GM19351 (cell line): ENCODE measurements around the gene SLAMF6.
"Not testable (repeated sequence)": the region's sequence is repeated elsewhere in the genome, so short reads cannot be mapped to it uniquely, and the experiment has no call there.

Source experiments
- ATAC-seq: cut with Tn5 transposase; IDR thresholded peaks from one replicate; pipeline ENCODE4 v1.9.1; 2021; ENCODE audit warnings: mild to moderate bottlenecking, moderate library complexity; ENCODE audit not compliant: unreplicated experiment

Gene SLAMF6

DNA sequence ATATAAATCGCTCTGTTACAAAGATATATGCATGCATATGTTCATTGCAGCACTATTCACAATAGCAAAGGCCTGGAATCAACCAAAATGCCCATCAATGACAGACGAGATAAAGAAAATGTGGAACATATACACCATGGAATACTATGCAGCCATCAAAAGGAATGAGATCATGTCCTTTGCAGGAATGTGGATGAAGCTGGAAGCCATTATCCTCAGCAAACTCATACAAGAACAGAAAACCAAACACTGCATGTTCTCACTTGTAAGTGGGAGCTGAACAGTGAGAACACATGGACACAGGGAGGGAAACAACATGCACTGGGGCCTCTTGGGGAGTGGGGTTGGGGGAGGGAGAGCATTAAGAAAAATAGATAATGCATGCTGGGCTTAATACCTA, 5.5 kb downstream of the SLAMF6 start:
- ATAC-seq = not testable (repeated sequence)

DNA sequence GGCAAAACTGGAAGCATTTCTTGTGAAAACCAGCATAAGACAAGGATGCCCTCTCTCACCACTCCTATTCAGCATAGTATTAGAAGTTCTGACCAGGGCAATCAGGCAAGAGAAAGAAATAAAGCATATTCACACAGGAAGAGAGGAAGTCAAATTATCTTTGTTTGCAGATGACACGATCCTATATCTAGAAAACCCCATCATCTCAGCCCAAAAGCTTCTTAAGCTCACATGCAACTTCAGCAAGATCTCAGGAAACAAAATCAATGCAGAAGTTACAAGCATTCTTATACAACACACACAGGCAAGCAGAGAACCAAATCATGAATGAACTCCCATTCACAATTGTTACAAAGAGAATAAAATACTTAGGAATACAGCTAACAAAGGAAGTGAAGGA, 7.1 kb downstream of the SLAMF6 start:
- not testable (repeated sequence) for ATAC-seq

DNA sequence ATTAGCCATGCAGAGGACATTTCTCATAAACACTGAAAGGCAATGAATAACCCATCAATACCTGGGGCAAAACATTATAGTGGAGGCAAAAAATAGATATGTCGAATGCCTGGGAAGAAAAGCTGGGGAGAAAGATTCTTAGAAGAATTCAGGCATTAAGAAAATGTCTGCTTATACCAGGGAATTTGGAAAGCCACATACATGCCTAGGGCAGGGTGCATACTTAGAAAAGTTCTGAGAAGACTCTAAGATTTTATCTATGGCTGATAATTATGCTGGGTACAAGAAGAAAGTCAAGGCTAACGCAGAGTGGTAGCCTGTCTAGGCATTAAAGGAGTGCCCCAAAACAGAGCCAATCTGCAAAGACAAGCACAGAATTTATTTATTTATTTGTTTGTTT, 18.4 kb downstream of the SLAMF6 start:
- no peak for ATAC-seq

DNA sequence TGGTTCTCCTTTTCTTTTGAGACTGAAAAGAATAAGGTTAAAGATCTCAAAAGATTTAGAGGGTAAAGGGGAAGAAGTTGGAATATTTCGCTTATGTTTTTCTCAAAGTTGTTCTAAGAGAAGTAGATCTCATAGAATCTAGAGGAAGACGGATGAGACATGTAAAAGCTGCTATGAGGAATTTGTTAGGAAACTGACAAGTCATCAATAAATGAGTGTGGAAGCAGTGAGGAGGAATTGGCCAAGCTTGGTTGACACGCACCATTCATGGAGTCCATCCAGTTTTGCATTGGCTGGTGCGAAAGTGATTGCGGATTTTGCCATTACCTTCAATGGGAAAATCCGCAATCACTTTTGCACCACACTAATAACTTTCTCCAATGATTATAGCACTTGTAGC, 20.0 kb downstream of the SLAMF6 start:
- no peak for ATAC-seq

DNA sequence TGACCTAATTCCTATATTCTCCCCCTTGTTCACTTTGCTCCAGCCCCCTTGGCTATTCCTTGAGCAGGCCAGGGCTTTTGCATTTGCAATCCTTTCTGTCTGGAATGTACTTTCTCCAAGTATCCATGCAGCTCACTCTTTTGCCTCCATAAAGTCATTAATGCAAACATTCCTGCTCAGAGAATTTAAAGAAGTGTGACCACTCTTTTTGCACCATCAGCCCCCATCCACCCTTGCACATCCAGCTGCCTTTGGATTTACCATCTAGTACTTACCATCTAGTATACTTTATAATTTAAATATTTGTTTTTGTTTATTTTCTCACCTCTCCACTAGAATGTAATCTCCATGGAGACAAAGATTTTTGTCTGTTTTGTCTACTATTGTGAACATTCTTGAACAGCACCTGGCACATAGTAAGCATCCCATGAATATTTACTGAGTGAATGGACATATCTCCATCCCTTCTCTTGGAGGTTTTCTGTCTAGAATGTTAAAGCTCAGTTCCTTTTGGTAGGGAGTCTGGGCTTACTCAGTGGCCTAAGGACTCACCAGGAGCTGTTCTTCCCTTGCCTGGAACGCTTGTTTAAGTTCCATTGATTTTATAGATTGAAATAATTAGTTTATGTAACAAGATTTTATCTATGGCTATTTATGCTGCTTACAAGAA, 22.6 kb downstream of the SLAMF6 start:
- ATAC-seq = no peak

DNA sequence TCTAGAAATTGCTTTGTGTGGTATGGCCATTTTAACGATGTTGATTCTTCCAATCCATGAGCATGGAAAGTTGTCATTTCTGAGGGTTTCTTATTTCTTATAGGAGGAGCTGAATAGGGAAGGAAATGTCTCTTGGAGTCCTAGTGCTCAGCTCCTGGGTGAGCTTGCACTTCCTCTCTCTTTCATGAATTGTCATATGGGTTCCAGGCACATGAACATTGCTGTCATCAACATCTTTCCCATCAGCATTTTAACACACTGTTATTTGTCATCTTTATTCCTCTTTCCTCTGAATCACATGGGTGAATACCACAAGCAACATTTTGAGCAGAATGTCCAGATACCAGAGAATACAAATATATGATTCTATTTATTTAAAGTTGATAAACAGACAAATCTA, 23.4 kb downstream of the SLAMF6 start:
- ATAC-seq = no peak

DNA sequence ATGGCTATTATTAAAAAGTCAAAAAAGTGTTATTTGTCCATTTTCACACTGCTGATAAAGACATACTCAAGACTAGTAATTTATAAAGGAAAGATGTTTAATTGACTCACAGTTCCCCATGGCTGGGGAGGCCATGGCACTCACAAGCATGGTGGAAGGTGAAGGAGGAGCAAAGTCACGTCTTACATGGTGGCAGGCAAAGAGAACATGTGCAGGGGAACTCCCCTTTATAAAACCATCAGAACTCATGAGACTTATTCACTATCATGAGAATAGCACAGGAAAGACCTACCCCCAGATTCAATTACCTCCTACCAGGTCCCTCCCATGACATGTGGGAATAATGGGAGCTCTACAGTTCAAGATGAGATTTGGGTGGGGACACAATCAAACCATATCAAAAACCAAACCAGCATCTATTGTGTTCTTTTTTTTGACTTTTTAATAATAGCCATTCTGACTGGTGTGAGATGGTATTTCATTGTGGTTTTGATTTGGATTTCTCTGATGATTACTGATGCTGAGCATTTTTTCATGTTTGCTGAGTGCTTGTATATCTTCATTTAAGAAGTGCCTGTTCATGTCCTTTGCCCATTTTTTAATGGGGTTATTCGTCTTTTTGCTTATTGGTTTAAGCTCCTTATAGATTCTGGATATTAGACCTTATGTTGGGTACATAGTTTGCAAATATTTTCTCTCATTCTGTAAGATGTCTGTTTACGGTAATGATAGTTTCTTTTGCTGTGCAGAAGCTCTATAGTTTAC, 24.6 kb downstream of the SLAMF6 start:
- not testable (repeated sequence) for ATAC-seq

DNA sequence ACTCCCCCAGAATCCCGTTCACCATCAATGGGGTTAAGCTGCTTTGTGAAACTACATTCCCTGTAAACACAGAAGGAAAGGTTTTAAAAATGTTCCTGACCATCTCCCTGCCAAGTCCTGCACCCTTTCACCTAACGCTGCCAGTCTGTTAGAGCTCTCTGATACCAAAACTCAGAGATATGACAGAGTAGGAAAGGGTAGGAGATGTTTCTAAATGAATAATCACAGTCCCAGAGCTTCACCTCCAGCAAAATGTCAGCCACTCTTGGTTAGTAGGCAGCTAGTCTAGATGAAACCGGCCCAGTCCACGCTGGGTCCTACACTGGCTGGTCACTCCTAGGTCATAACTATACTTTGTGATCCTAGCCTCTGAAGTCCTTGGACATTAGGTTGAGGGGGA, 26.7 kb downstream of the SLAMF6 start:
- ATAC-seq = no peak

DNA sequence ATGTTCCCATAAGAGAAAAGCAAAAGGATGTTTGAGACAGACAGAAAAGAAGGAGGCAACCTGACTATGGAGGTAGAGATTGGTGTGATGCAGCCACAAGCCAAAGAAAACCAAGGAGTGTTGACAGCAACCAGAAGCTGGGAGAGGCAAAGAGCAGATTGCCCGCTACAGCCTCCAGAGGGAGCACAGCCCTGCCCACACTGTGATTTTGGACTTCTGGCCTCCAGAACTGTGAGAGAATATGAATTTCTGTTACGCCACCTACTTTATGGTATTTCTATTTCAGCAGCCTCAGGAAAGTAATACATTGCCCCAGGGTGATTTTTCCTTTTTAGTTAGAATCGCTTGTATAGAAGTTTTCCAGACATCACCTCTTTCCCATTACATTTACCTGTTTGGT, 28.4 kb downstream of the SLAMF6 start:
- no peak for ATAC-seq

DNA sequence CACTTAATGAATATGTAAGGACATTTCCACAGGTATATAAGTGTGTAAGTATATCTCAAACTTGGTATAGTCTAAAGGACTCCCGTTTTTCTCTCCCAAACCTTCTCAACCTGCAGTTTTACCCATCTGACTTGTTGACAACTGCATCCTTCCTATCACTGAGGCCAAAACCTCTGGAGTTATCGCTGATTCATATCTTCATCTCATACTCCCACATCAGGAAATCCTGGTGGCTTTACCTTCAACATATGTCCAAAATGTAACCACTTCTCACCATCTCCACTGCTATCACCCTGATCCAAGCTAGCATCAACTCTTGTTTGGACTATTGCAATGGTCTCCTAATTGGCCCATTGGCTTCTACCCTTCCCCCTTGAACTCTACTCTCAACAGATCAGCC, 30.4 kb downstream of the SLAMF6 start:
- ATAC-seq = no peak

DNA sequence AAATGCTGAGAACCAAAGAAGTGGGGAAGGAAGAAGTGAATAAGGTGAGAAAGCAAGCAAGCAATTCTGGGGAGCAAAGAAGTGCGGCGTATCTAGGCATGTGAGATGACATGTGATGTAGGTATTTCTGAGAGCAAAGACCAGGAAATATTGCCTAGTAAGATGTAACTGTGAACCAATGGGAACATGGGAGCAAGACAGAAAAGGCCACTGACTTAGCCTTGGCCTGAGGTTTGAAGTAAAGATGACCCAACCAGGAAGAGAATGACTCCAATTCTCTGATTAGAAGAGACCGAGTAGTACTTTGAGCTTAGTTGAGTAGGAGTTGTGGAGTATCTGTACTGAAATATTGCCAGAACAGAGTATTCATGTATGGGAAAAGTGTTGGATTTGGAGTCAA, 31.1 kb downstream of the SLAMF6 start:
- ATAC-seq = no peak

DNA sequence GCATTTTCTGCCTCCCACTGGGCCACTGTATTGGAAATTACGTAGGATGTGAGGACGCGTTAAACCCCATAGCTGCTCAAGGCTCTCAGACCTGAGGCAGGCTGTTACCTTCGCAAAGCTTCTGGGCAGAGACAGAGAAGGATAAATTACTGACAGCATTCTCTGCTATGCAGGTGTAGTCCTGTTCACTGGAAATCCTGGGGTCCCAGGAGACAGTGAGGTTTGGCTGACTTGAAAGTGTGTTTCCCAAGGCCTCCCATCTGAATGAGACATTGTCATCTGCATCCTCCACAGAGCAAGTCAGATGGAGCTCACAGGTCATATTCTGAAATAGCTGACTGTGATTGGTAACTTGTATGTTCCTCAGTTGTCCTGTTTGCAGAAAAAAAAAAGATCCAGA, 32.0 kb downstream of the SLAMF6 start:
- no peak for ATAC-seq

DNA sequence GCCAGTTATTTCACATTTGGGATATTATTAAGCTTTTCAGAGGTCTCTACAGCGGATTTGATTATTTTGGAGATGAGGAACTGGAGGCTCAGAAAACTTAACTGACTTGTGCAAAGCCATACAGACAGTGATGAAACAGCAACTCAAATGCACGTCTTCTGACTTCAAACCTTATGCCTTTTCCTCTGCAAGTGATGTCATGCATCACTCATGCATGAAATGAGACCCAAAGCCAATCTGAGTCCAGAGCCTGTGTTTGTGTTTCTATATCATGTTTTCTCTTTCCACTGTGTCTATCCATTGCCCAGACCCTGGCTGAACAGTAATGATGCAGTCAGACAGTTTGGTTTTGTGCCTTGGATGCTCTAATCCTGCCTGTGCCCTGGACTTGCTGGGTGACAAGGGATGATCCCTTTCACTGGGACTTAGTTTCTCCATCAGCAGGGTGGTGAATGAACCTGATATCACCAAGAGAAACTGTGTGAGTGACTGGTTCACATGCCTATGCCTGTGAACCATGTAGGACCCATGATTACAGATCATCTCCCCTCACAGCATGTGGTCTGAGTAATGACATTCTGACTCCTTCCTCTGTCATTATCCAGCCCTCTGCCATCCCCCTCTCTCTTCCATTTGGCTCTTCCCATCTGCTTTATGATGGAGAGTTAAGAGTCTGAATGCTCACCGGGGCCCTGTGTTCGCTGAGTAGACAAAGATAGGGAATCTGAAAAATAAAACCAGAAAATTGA, 33.4 kb downstream of the SLAMF6 start:
- ATAC-seq = no peak

DNA sequence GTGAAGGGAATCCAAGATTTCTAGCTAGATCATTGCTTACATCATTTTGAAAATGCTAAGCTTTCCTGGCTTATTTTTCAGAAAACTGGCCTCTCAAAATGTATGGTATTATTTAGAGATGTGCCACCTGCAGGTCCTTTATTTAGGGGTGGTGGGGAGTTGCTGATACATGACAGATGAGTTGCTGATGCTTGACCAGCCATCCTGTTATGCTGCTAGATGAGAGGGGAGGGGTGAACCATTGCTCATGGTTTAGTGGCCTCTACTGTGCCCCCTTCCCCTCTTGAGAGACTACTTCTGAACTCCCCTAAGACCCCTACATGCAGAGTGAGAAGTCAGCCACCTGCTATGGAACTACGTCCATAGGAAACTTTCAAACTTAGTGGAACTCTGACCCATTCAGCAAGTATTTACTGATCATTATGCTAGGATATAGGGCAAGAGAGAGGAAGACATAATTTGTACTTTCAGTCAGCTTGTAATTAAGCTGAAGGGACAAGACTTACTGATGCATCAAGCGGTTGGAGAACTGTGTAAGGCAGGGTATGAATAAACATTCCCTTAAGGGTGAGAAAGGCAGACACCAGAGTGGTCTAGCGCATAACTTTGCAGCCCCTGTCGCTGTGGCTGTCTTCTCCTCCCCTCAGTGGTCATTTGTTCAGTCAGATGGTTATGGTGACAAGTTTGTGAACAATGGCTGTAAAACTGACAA, 34.6 kb downstream of the SLAMF6 start:
- ATAC-seq = no peak

DNA sequence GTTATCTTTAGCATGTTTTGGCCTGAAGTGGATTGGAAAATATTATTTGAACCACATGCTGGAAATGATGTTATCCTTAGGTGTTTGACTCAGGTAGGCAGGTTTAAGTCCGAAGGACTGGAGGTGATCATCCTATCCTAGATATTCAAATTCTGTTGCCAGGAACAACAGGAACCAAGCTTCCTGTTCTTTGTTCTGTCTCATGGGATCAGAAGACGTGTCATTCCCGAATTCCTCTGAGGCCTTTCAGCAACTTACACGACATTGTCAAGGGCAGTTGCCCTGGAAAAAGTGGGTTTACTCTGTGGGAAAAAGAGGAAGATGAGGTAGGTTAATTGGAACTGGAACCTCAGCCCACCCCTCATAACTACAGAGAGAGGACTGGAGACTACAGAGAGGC, 36.6 kb downstream of the SLAMF6 start:
- ATAC-seq = no peak

DNA sequence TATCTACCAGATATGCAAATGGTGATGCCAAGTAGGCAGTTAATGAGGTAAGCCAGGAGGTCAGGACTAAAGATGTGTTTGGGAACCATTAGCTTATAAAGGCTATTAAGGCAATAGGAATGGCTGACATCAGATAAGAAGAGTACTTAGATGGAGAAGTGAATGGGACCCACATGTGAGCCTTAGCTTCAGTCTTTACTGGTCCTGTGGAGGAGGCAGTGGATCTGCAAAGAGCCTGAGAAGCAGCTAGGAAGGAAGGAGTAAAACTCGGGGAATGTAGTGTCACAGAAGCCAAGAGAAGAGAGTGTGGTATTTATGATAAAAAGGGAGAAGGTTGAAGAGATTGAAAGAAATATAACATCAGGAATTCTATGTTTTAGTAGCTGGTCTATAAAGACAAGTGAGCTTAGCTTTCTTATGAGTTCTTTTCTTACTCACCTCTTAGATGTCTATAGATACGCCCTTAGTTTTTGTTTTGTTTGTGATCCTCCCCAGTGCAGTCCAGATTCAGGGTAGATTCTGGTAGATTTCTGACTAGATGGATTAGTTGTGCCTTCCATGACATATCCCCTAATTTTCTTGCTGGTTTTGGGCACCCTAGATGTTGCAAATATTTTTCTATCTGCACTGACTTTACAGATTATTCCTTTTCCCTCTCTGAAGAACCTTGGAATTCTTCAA, 39.4 kb downstream of the SLAMF6 start:
- no peak for ATAC-seq

DNA sequence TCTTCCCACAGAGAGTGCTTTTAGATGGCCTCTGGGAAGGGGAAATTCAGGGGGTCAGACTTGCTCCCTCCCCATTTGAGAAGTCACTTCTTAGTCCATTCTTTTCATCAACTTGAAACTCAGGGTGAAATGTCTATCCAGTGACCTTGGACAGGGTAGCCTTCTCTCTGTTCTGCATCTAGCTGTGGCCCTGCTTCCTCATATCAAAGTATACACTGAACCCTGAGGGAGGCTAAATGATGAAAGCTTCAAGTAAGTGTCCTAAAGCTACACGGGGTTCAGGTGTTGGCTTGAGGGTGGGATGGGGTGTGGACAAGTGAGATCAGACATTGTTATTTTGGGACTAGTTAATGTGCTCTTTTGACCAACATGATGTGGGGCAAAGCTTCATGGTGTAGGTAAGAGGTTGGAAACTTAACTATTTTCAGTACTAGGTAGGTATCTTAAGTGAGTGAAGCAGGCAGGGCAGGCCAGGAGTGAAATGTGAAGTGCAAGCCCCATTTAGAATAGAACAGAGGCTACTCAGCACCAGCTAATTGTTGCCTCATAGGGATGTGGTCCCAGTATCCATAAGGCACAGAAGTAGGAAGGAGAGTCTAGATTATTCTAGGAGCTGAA, 41.0 kb downstream of the SLAMF6 start:
- no peak for ATAC-seq

DNA sequence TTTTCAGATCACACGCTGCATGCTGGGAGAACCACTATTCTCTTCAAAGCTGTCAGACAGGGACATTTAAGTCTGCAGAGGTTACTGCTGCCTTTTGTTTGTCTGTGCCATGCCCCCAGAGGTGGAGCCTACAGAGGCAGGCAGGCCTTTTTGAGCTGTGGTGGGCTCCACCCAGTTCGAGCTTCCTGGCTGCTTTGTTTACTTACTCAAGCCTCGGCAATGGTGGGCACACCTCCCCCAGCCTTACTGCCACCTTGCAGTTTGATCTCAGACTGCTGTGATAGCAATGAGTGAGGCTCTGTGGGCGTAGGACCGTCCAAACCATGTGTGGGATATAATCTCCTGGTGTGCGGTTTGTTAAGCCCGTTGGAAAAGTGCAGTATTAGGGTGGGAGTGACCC, 42.3 kb downstream of the SLAMF6 start:
- ATAC-seq = not testable (repeated sequence)

DNA sequence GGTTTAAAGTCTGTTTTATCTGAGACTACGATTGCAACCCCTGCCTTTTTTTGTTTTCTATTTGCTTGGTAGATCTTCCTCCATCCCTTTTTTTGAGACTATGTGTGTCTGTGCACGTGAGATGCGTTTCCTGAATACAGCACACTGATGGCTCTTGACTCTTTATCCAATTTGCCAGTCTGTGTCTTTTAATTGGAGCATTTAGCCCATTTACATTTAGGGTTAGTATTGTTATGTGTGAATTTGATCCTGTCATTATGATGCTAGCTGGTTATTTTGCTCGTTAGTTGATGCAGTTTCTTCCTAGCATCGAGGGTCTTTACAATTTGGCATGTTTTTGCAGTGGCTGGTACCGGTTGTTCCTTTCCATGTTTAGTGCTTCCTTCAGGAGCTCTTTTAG, 44.0 kb downstream of the SLAMF6 start:
- not testable (repeated sequence) for ATAC-seq
